NCI-H1694 treated with DMSO at 0.1 percent for 48 hours (cell line): ENCODE measurements around the gene GABRB1.
"Not testable (repeated sequence)": the region's sequence is repeated elsewhere in the genome, so short reads cannot be mapped to it uniquely, and the experiment has no call there.

Experiments used
- DNase-seq: peaks from one replicate; lab custom pipeline; 2025; lab: John Stamatoyannopoulos, UW

Gene GABRB1

DNA sequence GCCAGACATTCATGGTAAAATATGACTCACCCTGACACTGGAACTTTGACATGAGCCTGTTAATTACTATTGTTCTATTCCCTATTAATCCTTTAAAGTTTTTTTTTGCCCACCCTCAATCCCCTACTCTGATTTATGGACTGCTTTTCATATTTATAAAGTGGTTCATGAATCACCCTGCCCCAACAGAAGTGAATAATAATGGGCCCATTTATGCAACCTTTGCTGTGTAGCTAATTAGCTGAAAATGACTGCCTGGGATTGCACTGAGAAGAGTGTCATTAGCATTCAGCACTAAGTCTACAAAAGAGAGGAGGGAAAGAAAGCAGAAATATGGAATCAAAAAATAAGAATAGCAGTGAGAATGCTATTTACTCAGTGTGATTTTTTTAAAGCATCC is 277.8 kb downstream of the GABRB1 start:
- DNase-seq: no peak

DNA sequence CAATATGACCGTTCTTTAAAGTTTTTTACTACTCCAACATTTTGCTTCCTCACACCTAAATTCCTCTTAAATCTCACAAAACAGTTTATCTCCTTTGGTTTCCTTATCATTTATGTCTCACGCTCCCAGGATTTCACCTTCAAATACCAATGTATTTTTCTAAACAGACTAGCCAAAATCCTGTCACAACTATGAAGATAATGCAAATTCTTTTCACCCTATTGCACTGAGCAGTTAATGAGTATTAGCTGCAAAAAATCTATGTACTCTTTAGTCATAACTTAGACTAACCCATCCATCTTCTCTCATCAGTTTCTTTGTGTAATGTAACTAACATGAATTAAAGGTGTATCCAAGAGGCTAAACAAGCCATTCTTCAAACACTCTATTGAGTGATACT is 280.8 kb downstream of the GABRB1 start:
- no peak for DNase-seq

GRCh38 chr4:47313384-47313783 is 282.0 kb downstream of the GABRB1 start:
- DNase-seq: no peak

- no peak for DNase-seq
These were observed 284.0 kb downstream of the GABRB1 start for GRCh38 chr4:47315346-47315745.

DNA sequence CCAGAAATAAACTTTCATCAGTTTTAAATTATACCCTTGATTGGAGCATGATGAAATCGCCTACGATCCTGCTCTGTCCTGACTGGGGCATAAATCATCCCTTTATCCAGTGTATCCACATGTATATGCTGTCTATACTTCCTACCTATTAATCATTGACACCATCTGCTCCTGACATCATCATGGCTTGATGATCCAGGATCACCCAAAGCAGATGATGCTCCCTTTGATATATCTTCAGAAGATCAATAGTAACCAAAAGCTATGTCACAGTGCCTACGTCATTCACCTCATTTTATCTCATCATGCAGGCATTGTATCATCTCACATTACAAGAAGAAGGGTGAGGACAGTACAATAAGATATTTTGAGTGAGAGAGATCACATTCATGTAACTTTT is 294.7 kb downstream of the GABRB1 start:
- DNase-seq: no peak

GRCh38 chr4:47330866-47331265 is 299.5 kb downstream of the GABRB1 start:
- no peak for DNase-seq

- no peak for DNase-seq
These were observed 303.3 kb downstream of the GABRB1 start for GRCh38 chr4:47334652-47335051.

DNA sequence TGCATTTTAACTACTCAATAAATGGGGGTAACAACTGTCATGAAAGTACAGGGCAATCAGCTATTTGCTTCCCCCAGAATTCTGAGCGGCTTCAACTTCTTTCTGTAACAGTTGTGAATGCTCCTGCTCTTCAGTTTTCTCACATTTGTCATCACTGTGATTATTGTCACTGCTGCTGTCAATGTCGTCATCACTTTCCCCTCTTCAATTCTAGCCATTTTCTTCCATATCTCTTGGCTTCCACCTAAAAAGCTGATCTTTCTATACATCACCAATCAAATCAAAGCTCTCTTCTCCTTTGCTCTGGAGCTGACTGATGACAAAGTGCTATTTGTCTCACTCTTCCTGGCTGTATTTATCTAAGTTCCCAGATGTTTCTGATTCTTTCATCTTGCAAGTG is 306.5 kb downstream of the GABRB1 start:
- no peak for DNase-seq

DNA sequence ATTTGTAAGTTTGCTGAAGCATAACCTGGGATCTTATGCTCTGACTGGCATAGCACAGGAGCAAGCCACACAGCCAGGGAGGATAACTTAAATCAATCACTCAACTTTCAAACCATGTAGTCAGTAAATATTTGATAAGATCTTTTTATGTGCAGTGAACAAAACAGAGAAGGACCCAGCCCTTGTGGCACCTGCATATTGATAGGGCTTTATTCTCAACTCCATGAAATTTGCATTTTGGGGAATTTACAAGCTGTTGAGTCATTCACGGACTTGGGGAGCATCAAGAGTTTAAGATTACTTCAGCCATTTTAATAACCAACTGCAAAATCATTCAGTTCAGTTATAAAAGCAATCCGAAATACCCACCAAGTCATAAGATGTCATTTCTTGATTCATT is 309.5 kb downstream of the GABRB1 start:
- DNase-seq: no peak

DNA sequence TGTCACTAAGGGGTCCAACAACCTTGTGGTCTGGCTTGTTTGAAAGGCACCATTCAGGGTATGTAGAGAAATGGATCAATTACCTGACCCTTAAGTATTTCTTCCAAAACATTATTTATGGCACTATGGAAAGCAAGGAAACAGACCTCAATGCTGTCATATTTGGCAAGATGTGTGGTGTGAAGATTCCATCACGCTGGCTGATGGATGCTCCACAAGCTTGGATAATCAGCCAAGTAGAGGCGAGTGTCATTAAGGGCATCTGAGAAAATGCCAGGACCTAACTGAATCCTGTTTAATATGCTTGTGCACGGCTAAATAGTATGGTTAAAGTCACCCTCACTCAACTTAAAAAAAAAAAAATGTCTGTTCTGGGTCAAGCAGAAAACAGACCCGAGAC is 311.4 kb downstream of the GABRB1 start:
- no peak for DNase-seq

DNA sequence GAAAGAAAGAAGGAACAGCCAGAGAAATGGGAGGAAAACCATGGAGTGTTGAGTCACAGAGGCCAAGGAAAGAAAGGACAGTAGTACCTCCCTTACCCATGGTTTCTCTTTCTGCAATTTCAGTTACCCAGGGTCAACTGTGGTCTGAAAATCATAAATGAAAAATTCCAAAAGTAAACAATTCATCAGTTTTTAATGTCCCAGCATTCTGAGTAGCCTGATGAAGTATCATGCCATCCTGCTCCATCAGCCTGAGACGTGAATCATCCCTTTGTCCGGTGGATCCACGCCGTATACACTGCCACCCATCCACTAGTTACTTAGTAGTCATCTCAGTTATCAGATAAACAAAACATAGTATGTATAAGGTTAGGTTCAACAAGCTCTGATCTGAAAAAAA is 318.0 kb downstream of the GABRB1 start:
- DNase-seq: no peak

DNA sequence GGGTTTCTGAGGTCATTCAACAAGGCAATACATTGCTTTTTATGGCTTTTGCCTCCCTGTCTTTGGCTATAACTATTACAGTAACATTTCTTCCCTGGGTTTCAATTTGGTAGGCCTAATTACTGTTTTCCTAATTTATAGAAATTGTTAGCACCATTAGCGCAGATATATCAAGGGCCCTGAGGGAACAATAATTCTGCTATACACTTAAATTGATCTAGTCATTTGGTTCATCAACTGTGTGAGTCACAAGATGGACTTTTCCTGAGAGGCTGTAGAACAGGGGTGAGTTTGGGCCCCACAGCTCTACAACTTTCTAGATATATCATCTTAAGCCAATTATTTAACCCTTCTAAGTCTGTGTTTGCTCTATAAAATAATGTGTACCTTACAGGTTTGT is 324.2 kb downstream of the GABRB1 start:
- DNase-seq: no peak

- no peak for DNase-seq
These were observed 328.5 kb downstream of the GABRB1 start for GRCh38 chr4:47359891-47360290.

- no peak for DNase-seq
These were observed 336.4 kb downstream of the GABRB1 start for GRCh38 chr4:47367761-47368160.

GRCh38 chr4:47368211-47368610 is 336.8 kb downstream of the GABRB1 start:
- DNase-seq: no peak

- peak; percentile 57 for DNase-seq
These were observed 341.2 kb downstream of the GABRB1 start for GRCh38 chr4:47372561-47372960.

- DNase-seq: no peak
These were observed 341.8 kb downstream of the GABRB1 start for GRCh38 chr4:47373174-47373573.

DNA sequence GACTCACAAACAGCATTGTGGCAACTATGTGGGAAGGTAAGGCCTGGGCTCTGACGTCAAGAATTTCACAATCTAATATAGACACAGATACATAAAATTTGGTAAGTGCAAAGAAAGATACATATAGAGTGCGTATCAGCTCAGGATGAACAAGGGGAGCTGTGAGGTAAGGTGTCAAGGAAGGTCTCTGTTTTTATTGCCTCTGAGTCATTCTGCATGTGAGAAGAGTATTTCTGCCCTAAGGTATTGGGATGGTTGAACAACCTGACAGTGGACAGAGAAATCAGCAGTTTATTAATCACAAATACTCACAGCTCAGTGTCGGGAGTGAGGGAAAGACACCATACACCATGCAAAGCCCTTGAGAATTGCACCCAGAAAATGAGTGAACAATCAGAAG is 342.3 kb downstream of the GABRB1 start:
- no peak for DNase-seq

- DNase-seq: no peak
These were observed 343.1 kb downstream of the GABRB1 start for GRCh38 chr4:47374477-47374876.

DNA sequence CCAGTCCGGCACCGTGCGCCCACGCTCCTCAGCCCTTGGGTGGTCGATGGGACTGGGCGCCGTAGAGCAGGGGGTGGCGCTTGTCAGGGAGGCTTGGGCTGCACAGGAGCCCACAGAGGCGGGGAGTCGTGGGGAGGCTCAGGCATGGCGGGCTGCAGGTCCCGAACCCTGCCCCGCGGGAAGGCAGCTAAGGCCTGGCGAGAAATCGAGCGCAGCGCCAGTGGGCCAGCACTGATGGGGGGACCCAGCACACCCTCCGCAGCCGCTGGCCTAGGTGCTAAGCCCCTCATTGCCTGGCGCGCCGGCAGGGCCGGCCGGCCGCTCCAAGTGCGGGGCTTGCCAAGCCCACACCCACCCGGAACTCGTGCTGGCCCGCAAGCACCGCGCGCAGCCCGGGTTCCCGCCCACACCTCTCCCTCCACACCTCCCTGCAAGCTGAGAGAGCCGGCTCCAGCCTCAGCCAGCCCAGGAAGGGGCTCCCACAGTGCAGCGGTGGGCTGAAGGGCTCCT is 346.7 kb downstream of the GABRB1 start:
- DNase-seq: not testable (repeated sequence)

- no peak for DNase-seq
These were observed 349.8 kb downstream of the GABRB1 start for GRCh38 chr4:47381172-47381571.

GRCh38 chr4:47382846-47383360 is 351.5 kb downstream of the GABRB1 start:
- DNase-seq: no peak

DNA sequence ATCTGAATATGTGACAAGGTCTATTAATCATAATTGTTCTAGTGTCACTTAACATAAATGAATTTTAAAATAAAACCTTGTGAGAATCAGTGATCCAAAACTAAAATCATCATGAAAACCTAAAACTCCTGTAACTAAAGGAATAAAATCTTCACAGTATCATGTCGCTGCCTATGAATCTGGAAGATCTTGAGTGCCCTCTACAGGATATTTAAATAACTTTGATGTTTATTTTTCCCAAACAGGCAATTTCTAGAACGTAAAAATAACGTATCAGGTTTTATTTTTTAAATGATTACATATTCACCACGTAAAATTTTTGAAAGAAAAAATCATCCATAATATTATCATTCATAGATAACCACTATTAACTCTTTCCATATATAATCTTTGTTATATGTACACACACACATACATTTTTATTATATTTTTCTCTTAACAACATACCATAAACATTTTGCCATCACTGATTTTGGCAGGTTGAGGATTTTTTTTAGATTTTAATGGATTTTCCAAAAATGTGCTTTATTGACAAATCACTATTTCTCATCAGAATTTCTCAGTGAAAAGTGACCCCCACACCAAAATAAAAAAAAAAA is 352.6 kb downstream of the GABRB1 start:
- peak; percentile 51 for DNase-seq

- no peak for DNase-seq
These were observed 354.8 kb downstream of the GABRB1 start for GRCh38 chr4:47386146-47386545.
